ENCODE measurements around the gene LNX2. TPM values are rescaled to one million over a fixed set of nuclear protein-coding genes. Genes with fewer than 3 reads are reported as not detected.

The LNX2 gene
- total and polyA plus RNA-seq, 2 of the 4 experiments (the other 2 are of a cell fraction) = 3.1 to 7.2 TPM

DNA sequence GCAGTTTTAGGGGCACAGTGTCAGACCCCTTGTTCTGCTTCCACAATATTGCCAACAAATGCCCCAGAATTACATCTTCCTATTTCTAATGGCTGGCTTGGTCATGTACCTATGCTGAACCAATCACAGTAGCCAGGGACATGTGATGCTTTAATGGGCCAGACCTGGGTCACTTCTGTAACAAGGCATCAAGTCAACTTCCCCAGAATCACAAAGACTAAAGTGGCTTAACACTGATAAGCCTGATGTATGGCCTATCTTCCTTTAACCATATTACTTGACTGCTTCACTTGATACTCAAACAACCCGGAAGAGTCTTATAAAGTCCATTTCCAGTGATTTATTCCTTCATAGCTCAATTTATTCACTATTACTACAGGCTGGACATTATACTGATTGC is 19.6 kb downstream of the LNX2 start:
- Histone ChIP-seq H3K4ac (ENCODE audit: low read depth, low read length) (no peak overlapping the region), H2AK5ac (ENCODE audit: low read depth, low read length) (no peak overlapping the region), H2AK9ac (replicated peaks; ENCODE audit: low read depth, low read length, poor library complexity) (no peak overlapping the region), H3K27me3 (ENCODE audit: control insufficient read depth, insufficient read depth, low read length) (no peaks in the 10 kb centered on the region), H3K27ac (ENCODE audit: insufficient read depth, low read length) (no peak overlapping the region), H3K4me1 (ENCODE audit: control insufficient read depth, insufficient read depth, low read length) (no peaks in the 10 kb centered on the region), H3K9me3 (ENCODE audit: control insufficient read depth, insufficient read depth, low read length) (no peaks in the 10 kb centered on the region), H2BK15ac (ENCODE audit: low read depth, low read length) (0 out of 3 replicates have a peak overlapping the region, but pooled peaks have one; percentile 26), H3K56ac (ENCODE audit: extremely low read depth, insufficient read depth, low read length) (no peak overlapping the region), H4K5ac (ENCODE audit: low read depth, low read length) (no peak overlapping the region), H2AFZ (replicated peaks; ENCODE audit: low read length, poor library complexity) (no peak overlapping the region), H3K18ac (ENCODE audit: low read depth, low read length) (no peak overlapping the region), H3K36me3 (ENCODE audit: control insufficient read depth, insufficient read depth, low read length) (no peaks in the 10 kb centered on the region), H3K14ac (replicated peaks; ENCODE audit: low read depth, low read length) (no peak overlapping the region), H4K8ac (ENCODE audit: low read depth in 2 of 2, low read length in 2 of 2) (no peak overlapping the region), H3K23ac (ENCODE audit: low read depth, low read length) (no peak overlapping the region), H2BK5ac (ENCODE audit: low read depth, low read length, poor library complexity, severe bottlenecking) (no peak overlapping the region), H3K4me3 (ENCODE audit: insufficient read depth, low read depth, low read length) (no peak overlapping the region), H3K9ac (ENCODE audit: low read depth, low read length) (no peak overlapping the region), H2BK120ac (ENCODE audit: low read depth, low read length) (no peak overlapping the region), H4K91ac (ENCODE audit: insufficient read depth, low read depth, low read length) (no peak overlapping the region), H2BK20ac (ENCODE audit: low read depth, low read length) (no peak overlapping the region), H4K20me1 (ENCODE audit: insufficient read depth, low read length) (no peaks in the 10 kb centered on the region), H3K79me1 (ENCODE audit: low read depth in 1 of 2, low read length in 2 of 2) (peaks cover 12 to 35% of the 10 kb centered on the region in 2 experiments; a peak in 3 of 4 replicates), H3K9me1 (ENCODE audit: insufficient read depth, low read length) (0 out of 2 replicates have a peak, but pooled peaks cover 3% of the 10 kb centered on the region), H3K4me2 (ENCODE audit: low read depth, low read length) (no peak overlapping the region)
- dilution Hi-C loops (cut with HindIII; ENCODE audit: low sequenced_read_pairs, unreplicated experiment) (no loop called here), in situ Hi-C loops (cut with MboI; ENCODE audit: low sequenced_read_pairs) (loop anchor here (25.0 kb wide), 1 partner anchor 613 kb away; no protein-coding TSS in a partner anchor), intact Hi-C loops (cut with micrococcal nuclease) (no loop called here)
- no peak for ATAC-seq (ENCODE audit: low read depth)
- ChIA-PET POLR2A (ENCODE audit: unreplicated experiment) (no interaction called here), CTCF (interaction anchor here (0.6 kb wide), 1 partner anchor 1137 kb away, joined by 3 read pairs; no protein-coding TSS in a partner anchor)
- no peak for DNase-seq
- TF ChIP-seq CEBPB (IDR thresholded peaks at IDR 0.05; ENCODE audit: low read depth, low read length) (no peak), RAD21 (IDR thresholded peaks at IDR 0.05; ENCODE audit: low read length) (no peak), NFE2L2 (IDR thresholded peaks at IDR 0.05; ENCODE audit: low read depth, low read length) (no peak), SMC3 (IDR thresholded peaks at IDR 0.05; ENCODE audit: low read depth, low read length) (no peak)
- TF ChIP-seq, protein P1, sequence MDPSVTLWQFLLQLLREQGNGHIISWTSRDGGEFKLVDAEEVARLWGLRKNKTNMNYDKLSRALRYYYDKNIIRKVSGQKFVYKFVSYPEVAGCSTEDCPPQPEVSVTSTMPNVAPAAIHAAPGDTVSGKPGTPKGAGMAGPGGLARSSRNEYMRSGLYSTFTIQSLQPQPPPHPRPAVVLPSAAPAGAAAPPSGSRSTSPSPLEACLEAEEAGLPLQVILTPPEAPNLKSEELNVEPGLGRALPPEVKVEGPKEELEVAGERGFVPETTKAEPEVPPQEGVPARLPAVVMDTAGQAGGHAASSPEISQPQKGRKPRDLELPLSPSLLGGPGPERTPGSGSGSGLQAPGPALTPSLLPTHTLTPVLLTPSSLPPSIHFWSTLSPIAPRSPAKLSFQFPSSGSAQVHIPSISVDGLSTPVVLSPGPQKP (IDR thresholded peaks at IDR 0.05; ENCODE audit: borderline replicate concordance, low read depth, low read length) = no peak
- WGBS, 2 experiments (ENCODE audit: extremely low coverage in 2 of 2, insufficient read length in 1 of 2) = no CpG with 5 or more reads among the region's 1 CpG
- BruUV-seq (replicated peaks) = no TSS peak
